GM12878 (cell line): ENCODE data around the gene CACNA2D1. TPM values are rescaled to one million over a fixed set of nuclear protein-coding genes. Genes with fewer than 3 reads are reported as not detected.

Experiments used
- ATAC-seq: fragments of 200-7000 bp; cut with Tn5 transposase; 3 replicates; pipeline ENCODE4 v1.9.1; 2020; ENCODE audit warnings: mild to moderate bottlenecking, moderate library complexity
- BruUV-seq: library from RNA; stranded (reverse); fragments of 400-500 nt; replicated peaks from 2 replicates; lab custom pipeline; 2021; lab: Mats Ljungman, UMichigan
- CTCF ChIA-PET: fragments of 300-600 bp; sonication (Branson Sonifier 250); formaldehyde crosslinking; extraction: SDS; loops from one replicate; lab custom pipeline; 2021; ENCODE audit warnings: inconsistent platforms; lab: Yijun Ruan, JAX
- POLR2A ChIA-PET: fragments of 350-600 bp; formaldehyde crosslinking; extraction: SDS; loops from one replicate; lab custom pipeline; 2021; ENCODE audit warnings: inconsistent platforms; lab: Charles Lee
- RAD21 ChIA-PET: fragments of 300-600 bp; sonication (Branson Sonifier 250); formaldehyde crosslinking; loops from one replicate; lab custom pipeline; 2023; ENCODE audit warnings: antibody characterized with exemption; ENCODE audit not compliant: unreplicated experiment; lab: Charles Lee
- SMC1A ChIA-PET: fragments of 300-600 bp; sonication (Branson Sonifier 250); formaldehyde crosslinking; loops from one replicate; lab custom pipeline; 2023; ENCODE audit not compliant: unreplicated experiment, uncharacterized antibody; lab: Charles Lee
- DNase-seq: peaks from one replicate; pipeline ENCODE4 v3.0.0-alpha.2; 2011; ENCODE audit warnings: low read depth, low spot score
- FAIRE-seq: peaks from 3 replicates; lab custom pipeline; 2011; peaks lifted over from hg19 to GRCh38; lab: Jason Lieb, UNC
- H2AFZ ChIP-seq: 2 replicates; pipeline ENCODE4 v1.6.0; 2011; ENCODE audit warnings: low read depth, low read length, control low read depth; ENCODE audit not compliant: control insufficient read depth
- H3K27ac ChIP-seq: 2 replicates; pipeline ENCODE4 v1.5.1; 2011; ENCODE audit warnings: control low read depth; ENCODE audit not compliant: control insufficient read depth, insufficient read depth
- H3K27me3 ChIP-seq, 2 experiments: replicated peaks in 1 of 2; 2 replicates each; pipeline versions ENCODE4 v1.6.0 to v1.6.1; 2011; ENCODE audit warnings: low read length in 1 of 2; ENCODE audit not compliant: control insufficient read depth in 2 of 2, insufficient read depth in 2 of 2
- H3K36me3 ChIP-seq, 2 experiments: 2 replicates each; pipeline ENCODE4 v1.5.1; 2011; ENCODE audit warnings: low read length in 1 of 2; ENCODE audit not compliant: control insufficient read depth in 2 of 2, insufficient read depth in 2 of 2
- H3K4me1 ChIP-seq: 2 replicates; pipeline ENCODE4 v1.6.1; 2011; ENCODE audit warnings: mild to moderate bottlenecking, low read length, moderate library complexity, mixed read lengths; ENCODE audit not compliant: control insufficient read depth, insufficient read depth
- H3K4me2 ChIP-seq: 2 replicates; pipeline ENCODE4 v1.6.0; 2011; ENCODE audit warnings: control low read depth; ENCODE audit not compliant: control insufficient read depth, insufficient read depth
- H3K4me3 ChIP-seq: fragments of 200-600 bp; sonication (generic); 2 replicates; pipeline ENCODE4 v1.5.1; 2016
- H3K79me2 ChIP-seq: 2 replicates; pipeline ENCODE4 v1.6.0; 2011; ENCODE audit warnings: low read length; ENCODE audit not compliant: control insufficient read depth, insufficient read depth
- H3K9ac ChIP-seq: 2 replicates; pipeline ENCODE4 v1.8.0; 2011; ENCODE audit warnings: low read length, control low read depth, mixed read lengths; ENCODE audit not compliant: control insufficient read depth, insufficient read depth
- H3K9me3 ChIP-seq: replicated peaks from 3 replicates; pipeline ENCODE4 v1.5.1; 2011; ENCODE audit warnings: mild to moderate bottlenecking, low read length; ENCODE audit not compliant: control insufficient read depth, insufficient read depth
- H4K20me1 ChIP-seq: 2 replicates; pipeline ENCODE4 v1.6.0; 2011; ENCODE audit not compliant: control insufficient read depth, insufficient read depth
- BACH1 ChIP-seq: fragments of 450-650 bp; IDR thresholded peaks from 2 replicates; pipeline ENCODE4 v1.6.1; 2017; ENCODE audit warnings: mild to moderate bottlenecking, borderline replicate concordance
- POLR2AphosphoS5 ChIP-seq: IDR thresholded peaks from 2 replicates; pipeline ENCODE4 v1.6.1; 2011; ENCODE audit warnings: mild to moderate bottlenecking, low read length, inconsistent platforms
- RELA ChIP-seq: fragments of 450-650 bp; IDR thresholded peaks from 2 replicates; pipeline ENCODE4 v1.8.0; 2014; ENCODE audit warnings: borderline replicate concordance; ENCODE audit not compliant: partially characterized antibody
- STAT1 ChIP-seq: fragments of 450-650 bp; conservative IDR thresholded peaks from 2 replicates; pipeline ENCODE4 v1.6.1; 2014; ENCODE audit warnings: antibody characterized with exemption, mild to moderate bottlenecking
- TARDBP ChIP-seq: IDR thresholded peaks from 2 replicates; pipeline ENCODE4 v1.6.1; 2016; ENCODE audit warnings: borderline replicate concordance
- WGBS: methylation state at CpG from one replicate; pipeline ENCODE4 v1.1.6; 2016; ENCODE audit warnings: low lambda C conversion rate; ENCODE audit not compliant: insufficient replicate concordance, insufficient coverage; ENCODE audit errors: missing lambda C conversion rate; 5-methylcytosine and 5-hydroxymethylcytosine counted together
- in situ Hi-C: fragments of 300-500 bp; cut with MboI; formaldehyde crosslinking; loops from 9 replicates; pipeline ENCODE4 v1.14.3; 2018; ENCODE audit warnings: mixed read lengths
- intact Hi-C: fragments of 100-400 bp; cut with micrococcal nuclease; formaldehyde crosslinking; loops from one replicate; pipeline ENCODE4 v1.14.2; 2022; ENCODE audit not compliant: unreplicated experiment
- polyA plus RNA-seq, 11 experiments: library from polyadenylated mRNA; depleted of rRNA in 4 of 11; unstranded in 6 of 11; stranded (reverse) in 5 of 11; fragments of >200 nt; fragmentation: Nextera tagmentation in 4 of 11; fragmentation: Illumina TruSeq in 1 of 11; extraction: Ambion mirVana in 4 of 11; extraction: Trizol in 1 of 11; gene quantifications; 1 replicate in 1 of 11; 2 replicates in 10 of 11; pipeline versions ENCODE4 v1.2.1 to v1.2.3, GENCODE V29; 2011 to 2016; ENCODE audit warnings: inconsistent platforms in 2 of 11, missing spikeins in 2 of 11, low read depth in 1 of 11
- total RNA-seq, 4 experiments: library from RNA; depleted of rRNA in 3 of 4; stranded (reverse); fragments of >200 nt in 3 of 4; fragmentation: Illumina TruSeq in 1 of 4; extraction: Trizol in 1 of 4; gene quantifications; 2 replicates each; pipeline versions ENCODE4 v1.2.1 to v1.2.3, GENCODE V29; 2013 to 2021
- TF ChIP-seq, protein P1 (sequence below): IDR thresholded peaks from 2 replicates; pipeline ENCODE4 v1.6.1; 2011; ENCODE audit warnings: borderline replicate concordance, low read depth, mild to moderate bottlenecking, moderate library complexity, mixed read lengths, low read length; ENCODE audit not compliant: insufficient read depth; ENCODE audit errors: extremely low read length
- TF ChIP-seq, protein P2 (sequence below): fragments of 450-650 bp; IDR thresholded peaks from 2 replicates; pipeline ENCODE4 v1.6.1; 2017; ENCODE audit warnings: mild to moderate bottlenecking, moderate library complexity

Gene CACNA2D1
- total and polyA plus RNA-seq, 10 of the 15 experiments (the other 5 are each of a cell fraction or from before 2014, with no cell fraction given): 0.14 to 14.8 (median 0.97) TPM

DNA sequence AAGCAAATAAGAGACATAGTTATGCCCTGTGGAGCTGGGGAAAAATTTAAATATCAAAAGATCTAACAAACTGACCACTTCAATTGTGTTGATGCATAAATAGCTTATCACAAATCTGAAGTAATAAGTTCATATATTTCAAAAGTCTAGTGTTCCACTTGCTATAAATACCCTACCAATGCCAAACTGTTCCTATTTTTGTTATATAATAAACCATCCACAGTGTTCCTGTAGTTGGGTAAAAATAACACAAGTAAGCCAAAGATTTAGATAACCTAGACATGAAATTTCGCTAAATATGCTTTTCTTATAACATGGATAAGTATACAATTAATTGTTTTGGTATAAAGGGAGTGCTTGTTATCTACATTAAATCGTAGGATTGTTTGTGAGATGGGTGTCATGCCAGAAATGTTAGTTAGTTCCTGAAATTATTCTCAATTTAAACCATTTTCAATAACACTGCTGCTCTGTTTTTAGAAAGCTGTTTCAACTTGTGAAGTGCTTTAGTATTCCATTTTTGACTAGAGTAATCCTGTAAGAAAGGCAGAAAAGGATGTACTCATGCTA lies 85.5 kb downstream of the CACNA2D1 start:
- RAD21 ChIA-PET: interaction anchor here (0.9 to 3.3 kb wide), 18 partner anchors 9 to 313 kb away, joined by 3 to 16 read pairs (median 5); no protein-coding TSS in a partner anchor
- in situ Hi-C loops (no loop called here), intact Hi-C loops (loop anchor here (10.0 kb wide), 1 partner anchor 123 kb away; no protein-coding TSS in a partner anchor)
- Histone ChIP-seq H3K79me2 (no peaks in the 10 kb centered on the region), H4K20me1 (no peaks in the 10 kb centered on the region), H3K9ac (no peak overlapping the region), H3K4me1 (no peaks in the 10 kb centered on the region), H3K4me3 (no peak overlapping the region), H3K27ac (no peak overlapping the region), H2AFZ (no peak overlapping the region), H3K9me3 (no peaks in the 10 kb centered on the region)
- FAIRE-seq: no peak
- no peak for DNase-seq
- 6% methylated on average over 2 of the region's 2 CpGs for WGBS
- SMC1A ChIA-PET: interaction anchor here (0.6 to 5.8 kb wide), 22 partner anchors 8 to 247 kb away, joined by 3 to 32 read pairs (median 4); no protein-coding TSS in a partner anchor
- no peak for ATAC-seq
- no peak for TF ChIP-seq STAT1
- TF ChIP-seq RELA: no peak
- TF ChIP-seq, protein P1, sequence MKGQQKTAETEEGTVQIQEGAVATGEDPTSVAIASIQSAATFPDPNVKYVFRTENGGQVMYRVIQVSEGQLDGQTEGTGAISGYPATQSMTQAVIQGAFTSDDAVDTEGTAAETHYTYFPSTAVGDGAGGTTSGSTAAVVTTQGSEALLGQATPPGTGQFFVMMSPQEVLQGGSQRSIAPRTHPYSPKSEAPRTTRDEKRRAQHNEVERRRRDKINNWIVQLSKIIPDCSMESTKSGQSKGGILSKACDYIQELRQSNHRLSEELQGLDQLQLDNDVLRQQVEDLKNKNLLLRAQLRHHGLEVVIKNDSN: no peak
- TF ChIP-seq TARDBP: no peak
- TF ChIP-seq POLR2AphosphoS5: no peak
- TF ChIP-seq, protein P2, sequence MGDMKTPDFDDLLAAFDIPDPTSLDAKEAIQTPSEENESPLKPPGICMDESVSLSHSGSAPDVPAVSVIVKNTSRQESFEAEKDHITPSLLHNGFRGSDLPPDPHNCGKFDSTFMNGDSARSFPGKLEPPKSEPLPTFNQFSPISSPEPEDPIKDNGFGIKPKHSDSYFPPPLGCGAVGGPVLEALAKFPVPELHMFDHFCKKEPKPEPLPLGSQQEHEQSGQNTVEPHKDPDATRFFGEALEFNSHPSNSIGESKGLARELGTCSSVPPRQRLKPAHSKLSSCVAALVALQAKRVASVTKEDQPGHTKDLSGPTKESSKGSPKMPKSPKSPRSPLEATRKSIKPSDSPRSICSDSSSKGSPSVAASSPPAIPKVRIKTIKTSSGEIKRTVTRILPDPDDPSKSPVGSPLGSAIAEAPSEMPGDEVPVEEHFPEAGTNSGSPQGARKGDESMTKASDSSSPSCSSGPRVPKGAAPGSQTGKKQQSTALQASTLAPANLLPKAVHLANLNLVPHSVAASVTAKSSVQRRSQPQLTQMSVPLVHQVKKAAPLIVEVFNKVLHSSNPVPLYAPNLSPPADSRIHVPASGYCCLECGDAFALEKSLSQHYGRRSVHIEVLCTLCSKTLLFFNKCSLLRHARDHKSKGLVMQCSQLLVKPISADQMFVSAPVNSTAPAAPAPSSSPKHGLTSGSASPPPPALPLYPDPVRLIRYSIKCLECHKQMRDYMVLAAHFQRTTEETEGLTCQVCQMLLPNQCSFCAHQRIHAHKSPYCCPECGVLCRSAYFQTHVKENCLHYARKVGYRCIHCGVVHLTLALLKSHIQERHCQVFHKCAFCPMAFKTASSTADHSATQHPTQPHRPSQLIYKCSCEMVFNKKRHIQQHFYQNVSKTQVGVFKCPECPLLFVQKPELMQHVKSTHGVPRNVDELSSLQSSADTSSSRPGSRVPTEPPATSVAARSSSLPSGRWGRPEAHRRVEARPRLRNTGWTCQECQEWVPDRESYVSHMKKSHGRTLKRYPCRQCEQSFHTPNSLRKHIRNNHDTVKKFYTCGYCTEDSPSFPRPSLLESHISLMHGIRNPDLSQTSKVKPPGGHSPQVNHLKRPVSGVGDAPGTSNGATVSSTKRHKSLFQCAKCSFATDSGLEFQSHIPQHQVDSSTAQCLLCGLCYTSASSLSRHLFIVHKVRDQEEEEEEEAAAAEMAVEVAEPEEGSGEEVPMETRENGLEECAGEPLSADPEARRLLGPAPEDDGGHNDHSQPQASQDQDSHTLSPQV: no peak
- no peak for TF ChIP-seq BACH1
- TF ChIP-seq, all 136 proteins: peak for 0
- CTCF ChIA-PET: interaction anchor here (0.6 to 3.4 kb wide), 15 partner anchors 8 to 312 kb away, joined by 3 to 18 read pairs (median 5); no protein-coding TSS in a partner anchor
- Histone ChIP-seq H3K4me2 (no peak overlapping the region), H3K27me3 (no peaks in the 10 kb centered on the region; a peak in 1 of 4 replicates), H3K36me3 (no peaks in the 10 kb centered on the region)
- POLR2A ChIA-PET: interaction anchor here (1.1 kb wide), 1 partner anchor 35 kb away, joined by 8 read pairs; no protein-coding TSS in a partner anchor
- no TSS peak for BruUV-seq
